ENCODE measurements around the gene AGTPBP1. TPM values are rescaled to one million over a fixed set of nuclear protein-coding genes. Genes with fewer than 3 reads are reported as not detected.
"Not testable (repeated sequence)": the region's sequence is repeated elsewhere in the genome, so short reads cannot be mapped to it uniquely, and the experiment has no call there.

AGTPBP1 gene
- 10 to 100 TPM; 39.8 to 45.9 TPM for total RNA-seq

GRCh38 chr9:85741875-85742596 is at the start of gene AGTPBP1:
TSS of gene AGTPBP1 (minus strand) at chr9:85741954. CDS start at chr9:85712533, 29,421 bp downstream.
- DNase-seq (peak; percentile 99), ATAC-seq (peak; percentile 83)
- peak within 1 kb of the TSS; percentile 96 for H3K27ac Mint-ChIP-seq
- H3K4me1 Mint-ChIP-seq = peaks cover 38% of the 10 kb centered on the region
- H3K36me3 Mint-ChIP-seq (ENCODE audit: low read depth) = peaks cover 4% of the 10 kb centered on the region
- H3K9me3 Mint-ChIP-seq (ENCODE audit: low read depth) = no peaks in the 10 kb centered on the region
- H3K27me3 Mint-ChIP-seq = peaks cover 3% of the 10 kb centered on the region
- intact Hi-C loops (cut with DNase I, micrococcal nuclease) = loop anchor here (1.0 to 5.0 kb wide), 10 partner anchors 43 to 1762 kb away; partner anchors contain the start of genes ISCA1 (in 2 of the 2), TUT7 (in 2 of the 2), HNRNPK (in 1 of the 2) and NAA35 (in 1 of the 2)
- H3K4me3 Mint-ChIP-seq = peak within 1 kb of the TSS; percentile 86
- ChIA-PET POLR2A (no interaction called here), CTCF (no interaction called here)

GRCh38 chr9:85786116-85786515 is 44.4 kb upstream of the AGTPBP1 start:
- DNase-seq; H3K27ac Mint-ChIP-seq; H3K36me3 Mint-ChIP-seq (ENCODE audit: low read depth); ATAC-seq; H3K4me3 Mint-ChIP-seq; H3K27me3 Mint-ChIP-seq; H3K4me1 Mint-ChIP-seq; POLR2A ChIA-PET; H3K9me3 Mint-ChIP-seq (ENCODE audit: low read depth): not testable (repeated sequence)
- intact Hi-C loops (cut with DNase I, micrococcal nuclease) = loop anchor here (2.0 kb wide), 1 partner anchor 87 kb away; no protein-coding TSS in a partner anchor
- CTCF ChIA-PET = interaction anchor here (1.5 kb wide), 1 partner anchor 88 kb away, joined by 6 read pairs; no protein-coding TSS in a partner anchor

- H3K27ac Mint-ChIP-seq; H3K9me3 Mint-ChIP-seq (ENCODE audit: low read depth); DNase-seq; POLR2A ChIA-PET; ATAC-seq; H3K4me3 Mint-ChIP-seq; H3K4me1 Mint-ChIP-seq; H3K36me3 Mint-ChIP-seq (ENCODE audit: low read depth); H3K27me3 Mint-ChIP-seq; intact Hi-C loops (cut with DNase I, micrococcal nuclease): not testable (repeated sequence)
- CTCF ChIA-PET = interaction anchor here (0.6 kb wide), 1 partner anchor 258 kb away, joined by 3 read pairs; no protein-coding TSS in a partner anchor
Measured at GRCh38 chr9:85773844-85774243, 32.1 kb upstream of the AGTPBP1 start.

- DNase-seq = not testable (repeated sequence)
Measured at GRCh38 chr9:85761802-85762201, 20.0 kb upstream of the AGTPBP1 start.

GRCh38 chr9:85757716-85758115 is 16.0 kb upstream of the AGTPBP1 start:
- DNase-seq; H3K36me3 Mint-ChIP-seq (ENCODE audit: low read depth); H3K27ac Mint-ChIP-seq; H3K27me3 Mint-ChIP-seq; H3K4me1 Mint-ChIP-seq; H3K4me3 Mint-ChIP-seq; CTCF ChIA-PET; intact Hi-C loops (cut with DNase I, micrococcal nuclease); POLR2A ChIA-PET; H3K9me3 Mint-ChIP-seq (ENCODE audit: low read depth); ATAC-seq: not testable (repeated sequence)

More at GRCh38 chr9:85761802-85762201, 20.0 kb upstream of the AGTPBP1 start:
- H3K9me3 Mint-ChIP-seq (ENCODE audit: low read depth); CTCF ChIA-PET; intact Hi-C loops (cut with DNase I, micrococcal nuclease); ATAC-seq; H3K4me1 Mint-ChIP-seq; H3K36me3 Mint-ChIP-seq (ENCODE audit: low read depth); H3K27me3 Mint-ChIP-seq; H3K4me3 Mint-ChIP-seq; POLR2A ChIA-PET; H3K27ac Mint-ChIP-seq: not testable (repeated sequence)

GRCh38 chr9:85756216-85756615 is 14.5 kb upstream of the AGTPBP1 start:
- intact Hi-C loops (cut with DNase I, micrococcal nuclease); ATAC-seq; DNase-seq; H3K36me3 Mint-ChIP-seq (ENCODE audit: low read depth); H3K27me3 Mint-ChIP-seq; H3K9me3 Mint-ChIP-seq (ENCODE audit: low read depth); H3K27ac Mint-ChIP-seq; H3K4me3 Mint-ChIP-seq; CTCF ChIA-PET; POLR2A ChIA-PET; H3K4me1 Mint-ChIP-seq: not testable (repeated sequence)

GRCh38 chr9:85746309-85746708 is 4.6 kb upstream of the AGTPBP1 start:
- Mint-ChIP-seq H3K4me1 (peaks cover 12% of the 10 kb centered on the region), H3K27ac (no peak overlapping the region), H3K27me3 (peaks cover 5% of the 10 kb centered on the region), H3K36me3 (ENCODE audit: low read depth) (no peaks in the 10 kb centered on the region), H3K4me3 (no peak overlapping the region), H3K9me3 (ENCODE audit: low read depth) (no peaks in the 10 kb centered on the region)
- intact Hi-C loops (cut with DNase I, micrococcal nuclease) = no loop called here
- ATAC-seq = no peak
- ChIA-PET POLR2A (no interaction called here), CTCF (no interaction called here)
- no peak for DNase-seq

GRCh38 chr9:85745203-85745602 is 3.4 kb upstream of the AGTPBP1 start:
- no peak for DNase-seq
- Mint-ChIP-seq H3K9me3 (ENCODE audit: low read depth) (no peaks in the 10 kb centered on the region), H3K36me3 (ENCODE audit: low read depth) (peaks cover 4% of the 10 kb centered on the region), H3K27me3 (peaks cover 5% of the 10 kb centered on the region), H3K4me3 (no peak overlapping the region), H3K4me1 (peaks cover 19% of the 10 kb centered on the region), H3K27ac (no peak overlapping the region)
- ChIA-PET CTCF (interaction anchor here (0.9 kb wide), 1 partner anchor 47 kb away, joined by 4 read pairs; no protein-coding TSS in a partner anchor), POLR2A (no interaction called here)
- intact Hi-C loops (cut with DNase I, micrococcal nuclease) = no loop called here
- ATAC-seq = no peak

- Mint-ChIP-seq H3K4me1 (peaks cover 22% of the 10 kb centered on the region), H3K36me3 (ENCODE audit: low read depth) (peaks cover 4% of the 10 kb centered on the region), H3K27me3 (peaks cover 5% of the 10 kb centered on the region), H3K9me3 (ENCODE audit: low read depth) (no peaks in the 10 kb centered on the region), H3K27ac (peak overlapping the region; percentile 45), H3K4me3 (no peak overlapping the region)
- CTCF ChIA-PET = interaction anchor here (0.9 kb wide), 1 partner anchor 46 kb away, joined by 4 read pairs; no protein-coding TSS in a partner anchor
- no peak for ATAC-seq
- intact Hi-C loops (cut with DNase I, micrococcal nuclease) = loop anchor here in 1 of 2 experiments (5.0 kb wide), 1 partner anchor 608 kb away; the partner anchor contains the start of gene TUT7
- POLR2A ChIA-PET = no interaction called here
- DNase-seq = no peak
Measured at GRCh38 chr9:85744480-85744879, 2.7 kb upstream of the AGTPBP1 start.

- ChIA-PET POLR2A (no interaction called here), CTCF (no interaction called here)
- Mint-ChIP-seq H3K4me3 (peak overlapping the region; percentile 19), H3K36me3 (ENCODE audit: low read depth) (peaks cover 4% of the 10 kb centered on the region), H3K27me3 (peaks cover 5% of the 10 kb centered on the region), H3K4me1 (peaks cover 27% of the 10 kb centered on the region), H3K27ac (peak overlapping the region; percentile 74), H3K9me3 (ENCODE audit: low read depth) (no peaks in the 10 kb centered on the region)
- no peak for ATAC-seq
- peak; percentile 24 for DNase-seq
- intact Hi-C loops (cut with DNase I, micrococcal nuclease) = loop anchor here in 1 of 2 experiments (2.0 to 5.0 kb wide), 2 partner anchors 539 to 609 kb away; partner anchors contain the start of genes ISCA1 and TUT7
Measured at GRCh38 chr9:85743275-85744128, 1.7 kb upstream of the AGTPBP1 start.

- intact Hi-C loops (cut with DNase I, micrococcal nuclease) = loop anchor here (1.0 to 5.0 kb wide), 7 partner anchors 63 to 1762 kb away; partner anchors contain the start of genes ISCA1 (in 2 of the 2), TUT7 (in 2 of the 2), HNRNPK (in 1 of the 2) and RMI1 (in 1 of the 2)
- H3K4me3 Mint-ChIP-seq = peak overlapping the region; percentile 86
Measured at GRCh38 chr9:85742597-85742936, 813 bp upstream of the AGTPBP1 start.

More at GRCh38 chr9:85742597-85742936, 813 bp upstream of the AGTPBP1 start:
- Mint-ChIP-seq H3K9me3 (ENCODE audit: low read depth) (no peaks in the 10 kb centered on the region), H3K27ac (peak overlapping the region; percentile 90), H3K27me3 (peaks cover 3% of the 10 kb centered on the region), H3K4me1 (peaks cover 35% of the 10 kb centered on the region), H3K36me3 (ENCODE audit: low read depth) (peaks cover 4% of the 10 kb centered on the region)
- ATAC-seq (peak; percentile 45), DNase-seq (no peak)
- POLR2A ChIA-PET = no interaction called here
- CTCF ChIA-PET = no interaction called here

Data from activated CD4-positive, alpha-beta T cell treated with anti-CD3 and anti-CD28 coated beads for 36 hours (primary cell).